ENCODE measurements around the gene MYO1H.
"Not testable (repeated sequence)": the region's sequence is repeated elsewhere in the genome, so short reads cannot be mapped to it uniquely, and the experiment has no call there.

MYO1H gene

GRCh38 chr12:109347589-109347988 lies at the start of gene MYO1H:
Gene MYO1H (plus strand): TSS chr12:109347900. CDS start chr12:109347961, 61 bp downstream.
- DNase-seq (ENCODE audit: low read depth) = no peak

- DNase-seq (ENCODE audit: low read depth) = no peak
These were observed 47.9 kb upstream of the MYO1H start for GRCh38 chr12:109299849-109300248.

- no peak for DNase-seq (ENCODE audit: low read depth)
These were observed 46.0 kb upstream of the MYO1H start for GRCh38 chr12:109301643-109302168.

GRCh38 chr12:109302358-109302757 lies 45.3 kb upstream of the MYO1H start:
- no peak for DNase-seq (ENCODE audit: low read depth)

GRCh38 chr12:109302770-109303169 lies 44.9 kb upstream of the MYO1H start:
- DNase-seq (ENCODE audit: low read depth) = no peak

GRCh38 chr12:109304485-109304884 lies 43.2 kb upstream of the MYO1H start:
- no peak for DNase-seq (ENCODE audit: low read depth)

GRCh38 chr12:109305547-109305946 lies 42.2 kb upstream of the MYO1H start:
- no peak for DNase-seq (ENCODE audit: low read depth)

GRCh38 chr12:109307051-109307450 lies 40.6 kb upstream of the MYO1H start:
- DNase-seq (ENCODE audit: low read depth) = no peak

- no peak for DNase-seq (ENCODE audit: low read depth)
These were observed 38.9 kb upstream of the MYO1H start, which contains the start of gene FOXN4 for GRCh38 chr12:109308534-109309380. Gene FOXN4 (minus strand): TSS chr12:109309284. CDS start chr12:109308321, 963 bp downstream.

GRCh38 chr12:109309381-109310246 lies 38.1 kb upstream of the MYO1H start:
- no peak for DNase-seq (ENCODE audit: low read depth)

- no peak for DNase-seq (ENCODE audit: low read depth)
These were observed 37.2 kb upstream of the MYO1H start for GRCh38 chr12:109310247-109311125.

- DNase-seq (ENCODE audit: low read depth) = not testable (repeated sequence)
These were observed 26.4 kb upstream of the MYO1H start for GRCh38 chr12:109321294-109321693.

- no peak for DNase-seq (ENCODE audit: low read depth)
These were observed 18.7 kb upstream of the MYO1H start for GRCh38 chr12:109329003-109329402.

- peak; percentile 37 for DNase-seq (ENCODE audit: low read depth)
These were observed 18.0 kb upstream of the MYO1H start for GRCh38 chr12:109329686-109330085.

- DNase-seq (ENCODE audit: low read depth) = no peak
These were observed 17.1 kb upstream of the MYO1H start for GRCh38 chr12:109330282-109331230.

- no peak for DNase-seq (ENCODE audit: low read depth)
These were observed 16.3 kb upstream of the MYO1H start for GRCh38 chr12:109331301-109331952.

- no peak for DNase-seq (ENCODE audit: low read depth)
These were observed 12.8 kb upstream of the MYO1H start for GRCh38 chr12:109334887-109335286.

- no peak for DNase-seq (ENCODE audit: low read depth)
These were observed 11.1 kb upstream of the MYO1H start for GRCh38 chr12:109336593-109336992.

- DNase-seq (ENCODE audit: low read depth) = no peak
These were observed 4.0 kb upstream of the MYO1H start for GRCh38 chr12:109343677-109344076.

GRCh38 chr12:109345428-109345827 lies 2.3 kb upstream of the MYO1H start:
- no peak for DNase-seq (ENCODE audit: low read depth)
